PFSK-1 (cell line): Measurements from ENCODE around the gene TNRC18.

Source experiments
- FOXP2 ChIP-seq: optimal IDR thresholded peaks from 2 replicates; pipeline ENCODE3; 2011; ENCODE audit warnings: borderline replicate concordance, control low read depth, inconsistent platforms; ENCODE audit not compliant: insufficient read depth; ENCODE audit errors: extremely low read length, extremely low read depth
- POLR2AphosphoS5 ChIP-seq: IDR thresholded peaks from 2 replicates; pipeline ENCODE4 v1.6.1; 2012; ENCODE audit warnings: low read depth, mild to moderate bottlenecking, control low read depth, low read length, moderate library complexity
- SIN3A ChIP-seq: IDR thresholded peaks from 2 replicates; pipeline ENCODE4 v1.6.1; 2012; ENCODE audit warnings: mild to moderate bottlenecking, low read length, moderate library complexity, borderline replicate concordance; ENCODE audit not compliant: insufficient read depth
- TAF1 ChIP-seq: IDR thresholded peaks from 2 replicates; pipeline ENCODE4 v1.6.1; 2012; ENCODE audit warnings: low read length, control low read depth, borderline replicate concordance; ENCODE audit not compliant: insufficient read depth
- TF ChIP-seq, protein P1 (sequence below), 2 experiments: IDR thresholded peaks; 2 replicates each; pipeline versions ENCODE4 v1.6.1 to v1.8.0; 2011 to 2012; ENCODE audit warnings: low read depth in 2 of 2, low read length in 2 of 2, control low read depth in 1 of 2, inconsistent platforms in 1 of 2, mild to moderate bottlenecking in 1 of 2, moderate library complexity in 1 of 2; ENCODE audit not compliant: insufficient read depth in 1 of 2

Gene TNRC18

DNA sequence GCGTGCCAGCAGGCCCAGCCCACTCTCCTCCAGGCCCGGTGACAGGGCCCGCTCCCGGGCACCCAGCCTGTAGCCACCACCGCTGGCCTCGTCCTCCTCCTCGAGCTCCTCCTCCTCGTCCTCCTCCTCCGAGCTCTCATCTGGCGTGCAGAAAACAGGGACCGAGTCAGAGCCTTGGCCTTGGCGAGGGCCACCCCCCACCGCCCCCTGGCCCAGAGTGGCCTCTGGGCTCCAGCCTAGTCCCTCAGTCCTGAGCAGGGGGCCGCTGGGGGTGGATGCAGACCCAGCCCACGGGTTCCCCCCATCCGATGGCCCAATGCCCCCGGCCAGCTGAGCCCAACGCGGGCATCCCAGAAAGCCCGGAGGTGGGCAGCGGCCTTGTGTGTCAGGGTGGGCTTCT is 78.0 kb downstream of the TNRC18 start:
- TF ChIP-seq POLR2AphosphoS5 (no peak), SIN3A (no peak), TAF1 (no peak), FOXP2 (no peak)
- TF ChIP-seq, protein P1, sequence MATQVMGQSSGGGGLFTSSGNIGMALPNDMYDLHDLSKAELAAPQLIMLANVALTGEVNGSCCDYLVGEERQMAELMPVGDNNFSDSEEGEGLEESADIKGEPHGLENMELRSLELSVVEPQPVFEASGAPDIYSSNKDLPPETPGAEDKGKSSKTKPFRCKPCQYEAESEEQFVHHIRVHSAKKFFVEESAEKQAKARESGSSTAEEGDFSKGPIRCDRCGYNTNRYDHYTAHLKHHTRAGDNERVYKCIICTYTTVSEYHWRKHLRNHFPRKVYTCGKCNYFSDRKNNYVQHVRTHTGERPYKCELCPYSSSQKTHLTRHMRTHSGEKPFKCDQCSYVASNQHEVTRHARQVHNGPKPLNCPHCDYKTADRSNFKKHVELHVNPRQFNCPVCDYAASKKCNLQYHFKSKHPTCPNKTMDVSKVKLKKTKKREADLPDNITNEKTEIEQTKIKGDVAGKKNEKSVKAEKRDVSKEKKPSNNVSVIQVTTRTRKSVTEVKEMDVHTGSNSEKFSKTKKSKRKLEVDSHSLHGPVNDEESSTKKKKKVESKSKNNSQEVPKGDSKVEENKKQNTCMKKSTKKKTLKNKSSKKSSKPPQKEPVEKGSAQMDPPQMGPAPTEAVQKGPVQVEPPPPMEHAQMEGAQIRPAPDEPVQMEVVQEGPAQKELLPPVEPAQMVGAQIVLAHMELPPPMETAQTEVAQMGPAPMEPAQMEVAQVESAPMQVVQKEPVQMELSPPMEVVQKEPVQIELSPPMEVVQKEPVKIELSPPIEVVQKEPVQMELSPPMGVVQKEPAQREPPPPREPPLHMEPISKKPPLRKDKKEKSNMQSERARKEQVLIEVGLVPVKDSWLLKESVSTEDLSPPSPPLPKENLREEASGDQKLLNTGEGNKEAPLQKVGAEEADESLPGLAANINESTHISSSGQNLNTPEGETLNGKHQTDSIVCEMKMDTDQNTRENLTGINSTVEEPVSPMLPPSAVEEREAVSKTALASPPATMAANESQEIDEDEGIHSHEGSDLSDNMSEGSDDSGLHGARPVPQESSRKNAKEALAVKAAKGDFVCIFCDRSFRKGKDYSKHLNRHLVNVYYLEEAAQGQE (IDR thresholded peaks at IDR 0.05; ENCODE audit: insufficient read depth in 1 of 2, low read depth in 2 of 2, low read length in 2 of 2), result no peak

DNA sequence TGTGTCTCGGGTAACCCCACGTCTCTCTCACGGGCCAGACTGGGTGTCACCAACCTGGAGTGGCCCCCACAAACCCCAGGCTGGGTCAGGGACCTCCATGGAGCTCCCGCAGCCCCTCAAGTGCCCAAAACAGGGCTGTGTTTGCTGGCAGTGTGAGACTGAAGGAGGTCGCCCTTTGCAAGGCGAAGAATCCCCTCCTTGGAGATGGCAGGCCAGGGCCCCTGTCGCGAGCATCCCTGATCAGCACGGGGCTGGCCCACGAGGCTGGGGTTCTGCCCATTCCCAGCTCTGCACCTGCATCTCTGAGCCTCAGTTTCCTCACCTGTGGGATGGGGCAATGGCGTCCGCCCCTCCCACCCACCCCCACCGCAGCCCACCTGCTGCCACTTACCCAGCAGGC is 78.5 kb downstream of the TNRC18 start:
- TF ChIP-seq FOXP2 (no peak), POLR2AphosphoS5 (no peak), SIN3A (no peak)

DNA sequence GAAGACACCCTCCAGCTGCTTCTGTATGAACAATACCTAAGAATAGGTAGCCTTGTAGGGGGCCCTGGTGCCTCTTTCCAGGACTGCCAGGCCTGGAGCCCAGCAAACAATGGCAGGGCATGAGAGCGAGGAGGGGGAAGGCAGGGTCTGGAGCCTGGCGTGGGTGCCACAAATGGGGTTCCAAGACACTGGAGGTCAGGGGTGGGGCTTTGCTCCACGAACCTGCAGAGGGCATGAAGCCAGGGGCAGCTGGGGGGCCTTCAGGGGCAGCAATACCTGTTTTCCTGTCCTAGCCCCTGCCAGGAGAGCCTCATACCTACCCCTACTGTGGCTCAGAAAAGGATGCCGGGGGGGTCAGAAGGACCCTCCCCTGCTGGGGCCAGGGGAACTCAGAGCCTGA is 79.3 kb downstream of the TNRC18 start:
- TF ChIP-seq SIN3A (no peak), POLR2AphosphoS5 (no peak), TAF1 (no peak), FOXP2 (no peak)
- TF ChIP-seq, protein P1 (IDR thresholded peaks at IDR 0.05; ENCODE audit: insufficient read depth in 1 of 2, low read depth in 2 of 2, low read length in 2 of 2), result no peak

DNA sequence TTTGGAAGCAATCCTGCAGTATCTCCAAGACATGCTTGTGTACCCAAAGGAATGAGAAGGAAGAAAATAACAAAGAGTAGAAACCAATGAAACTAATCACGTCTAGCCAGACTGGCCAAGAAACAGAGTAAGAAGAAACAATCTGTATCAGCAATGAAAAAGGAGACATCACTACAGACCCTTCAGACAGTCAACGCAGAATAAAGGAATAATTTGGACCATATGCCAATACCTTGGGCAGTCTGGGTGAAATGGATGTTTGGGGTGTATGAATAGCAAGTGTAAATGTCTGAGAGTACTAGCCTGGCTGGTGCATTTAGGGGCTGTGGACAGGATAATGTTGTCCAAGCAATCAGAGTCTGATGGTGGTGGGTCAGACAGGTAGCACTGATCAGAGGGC is 79.8 kb downstream of the TNRC18 start:
- no peak for TF ChIP-seq POLR2AphosphoS5
- TF ChIP-seq TAF1, result no peak
- no peak for TF ChIP-seq SIN3A
- TF ChIP-seq, protein P1 (IDR thresholded peaks at IDR 0.05; ENCODE audit: insufficient read depth in 1 of 2, low read depth in 2 of 2, low read length in 2 of 2), result no peak
- TF ChIP-seq FOXP2, result no peak

DNA sequence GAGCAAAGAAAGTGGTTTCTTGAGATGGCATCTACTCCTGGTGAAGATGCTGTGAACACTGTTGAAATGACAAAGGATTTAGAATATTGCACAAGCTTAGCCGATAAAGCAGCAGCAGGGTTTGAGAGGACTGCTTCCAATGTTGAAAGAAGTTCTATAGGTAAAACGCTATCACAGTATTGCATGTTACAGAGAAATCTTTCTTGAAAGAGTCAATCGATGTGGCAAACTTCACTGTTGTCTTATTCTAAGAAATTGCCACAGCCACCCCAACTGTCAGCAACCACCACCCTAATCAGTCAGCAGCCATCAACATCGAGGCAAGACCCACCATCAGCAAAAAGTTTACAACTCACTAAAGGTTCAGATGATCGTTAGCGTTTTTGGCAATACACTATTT is 81.0 kb downstream of the TNRC18 start:
- TF ChIP-seq FOXP2, result no peak
- TF ChIP-seq, protein P1 (IDR thresholded peaks at IDR 0.05; ENCODE audit: insufficient read depth in 1 of 2, low read depth in 2 of 2, low read length in 2 of 2), result no peak
- no peak for TF ChIP-seq POLR2AphosphoS5
- no peak for TF ChIP-seq TAF1
- no peak for TF ChIP-seq SIN3A
